AG09319 (cell line): ENCODE data around the gene TNN.

Source experiments
- DNase-seq: peaks from one replicate; pipeline ENCODE4 v3.0.0-alpha.2; 2010; ENCODE audit warnings: low read depth; ENCODE audit errors: extremely low read depth
- CTCF ChIP-seq: IDR thresholded peaks from 2 replicates; pipeline ENCODE4 v1.5.1; 2011; ENCODE audit warnings: low read depth, mild to moderate bottlenecking, inconsistent platforms, low read length, moderate library complexity

Gene TNN

GRCh38 chr1:175116903-175117302, 49.3 kb downstream of the TNN start:
- DNase-seq: no peak
- TF ChIP-seq CTCF: no peak

DNA sequence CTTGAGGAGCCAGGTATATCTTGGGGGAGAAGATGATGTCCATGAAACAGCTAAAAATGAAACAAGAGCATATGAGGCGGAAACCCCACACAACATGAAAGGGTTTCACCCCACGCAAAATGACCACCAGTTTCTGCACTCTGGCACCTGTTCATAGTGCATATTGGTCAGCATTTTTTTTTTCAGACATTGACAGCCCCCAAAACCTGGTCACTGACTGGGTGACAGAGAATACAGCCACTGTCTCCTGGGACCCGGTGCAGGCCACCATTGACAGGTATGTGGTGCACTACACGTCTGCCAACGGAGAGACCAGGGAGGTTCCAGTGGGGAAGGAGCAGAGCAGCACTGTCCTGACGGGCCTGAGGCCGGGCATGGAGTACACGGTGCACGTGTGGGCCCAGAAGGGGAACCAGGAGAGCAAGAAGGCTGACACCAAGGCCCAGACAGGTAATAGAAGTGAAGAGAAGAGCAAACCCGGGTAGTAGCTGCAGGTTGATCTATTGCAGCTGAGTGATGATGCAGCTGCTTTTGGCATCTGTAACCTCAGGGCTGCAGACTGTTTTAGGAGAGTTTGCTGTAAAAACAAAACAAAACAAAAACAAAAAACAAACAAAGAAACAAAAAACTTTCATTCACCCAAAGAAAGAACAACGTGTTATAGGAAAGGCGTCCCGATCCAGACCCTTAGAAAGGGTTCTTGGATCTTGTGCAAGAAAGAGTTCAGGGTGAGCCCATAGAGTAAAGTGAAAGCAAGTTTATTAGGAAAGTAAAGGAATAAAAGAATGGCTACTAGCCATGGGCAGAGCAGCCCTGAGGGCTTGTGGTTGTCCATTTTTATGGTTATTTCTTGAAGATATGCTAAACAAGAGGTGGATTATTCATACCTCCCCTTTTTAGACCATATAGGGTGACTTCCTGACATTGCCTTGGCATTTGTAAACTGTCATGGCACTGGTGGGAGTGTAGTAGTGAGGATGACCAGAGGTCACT, 51.0 kb downstream of the TNN start:
- TF ChIP-seq CTCF: no peak
- DNase-seq: no peak

DNA sequence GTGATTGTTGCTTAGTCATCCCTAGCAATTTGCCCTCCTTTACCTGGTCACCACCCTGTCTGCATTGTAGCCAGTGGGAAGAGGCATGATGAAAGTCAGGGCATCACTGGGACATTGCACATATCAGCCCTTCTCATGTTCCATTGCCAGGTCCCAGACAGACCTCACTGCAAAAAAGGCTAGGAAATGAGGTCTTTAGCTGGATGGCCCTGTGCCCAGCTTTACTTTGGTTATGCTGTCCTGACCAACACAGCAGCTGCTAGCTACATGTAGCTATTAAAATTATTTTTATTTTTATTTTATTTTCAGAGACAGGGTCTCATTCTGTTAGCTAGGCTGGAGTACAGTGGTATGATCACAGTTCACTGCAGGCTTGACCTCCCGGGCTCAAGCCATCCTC, 52.9 kb downstream of the TNN start:
- TF ChIP-seq CTCF: no peak
- DNase-seq: no peak

DNA sequence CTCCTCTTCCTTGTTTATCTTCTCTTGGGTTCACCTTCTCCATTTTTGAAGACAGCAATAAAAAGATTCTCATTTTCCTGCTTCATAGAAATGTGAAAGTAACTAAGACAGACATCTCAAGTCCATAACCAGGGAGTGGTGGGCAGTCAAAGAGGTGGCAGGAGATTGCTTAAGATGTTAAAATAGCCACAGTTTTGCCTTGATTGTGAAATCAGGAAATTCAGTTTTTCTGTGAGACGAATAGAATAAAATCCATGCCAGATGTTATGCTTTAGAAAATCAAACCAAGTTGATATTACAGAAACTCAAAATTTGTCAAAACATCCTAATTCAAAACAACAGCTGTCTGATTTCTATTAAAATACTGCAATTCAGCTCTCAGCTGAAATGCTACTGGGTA, 57.2 kb downstream of the TNN start:
- no peak for TF ChIP-seq CTCF
- DNase-seq: no peak

GRCh38 chr1:175126347-175126746, 58.7 kb downstream of the TNN start:
- no peak for DNase-seq
- no peak for TF ChIP-seq CTCF

GRCh38 chr1:175127565-175127964, 59.9 kb downstream of the TNN start:
- no peak for DNase-seq
- TF ChIP-seq CTCF: no peak

DNA sequence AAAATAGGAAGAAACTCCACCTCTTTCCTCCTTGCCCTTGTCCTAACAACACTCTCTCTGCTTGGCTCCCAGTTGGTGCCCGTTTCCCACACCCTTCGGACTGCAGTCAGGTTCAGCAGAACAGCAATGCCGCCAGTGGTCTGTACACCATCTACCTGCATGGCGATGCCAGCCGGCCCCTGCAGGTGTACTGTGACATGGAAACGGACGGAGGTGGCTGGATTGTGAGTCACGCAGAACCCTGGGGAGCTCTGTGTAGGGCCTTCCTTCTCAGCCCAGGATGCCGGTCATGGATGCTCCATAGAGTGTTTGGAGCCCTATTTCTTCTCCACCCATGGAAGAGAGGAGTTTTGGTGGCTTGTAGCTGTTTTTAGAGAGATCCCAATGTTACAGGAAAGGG, 60.9 kb downstream of the TNN start:
- DNase-seq: no peak
- no peak for TF ChIP-seq CTCF
